Pancreas (tissue), 10 donors: ENCODE results near the gene GCA. TPM values are rescaled to one million over a fixed set of nuclear protein-coding genes. Genes with fewer than 3 reads are reported as not detected.

ENCODE experiments used
- ATAC-seq, 4 donors: fragments of 200-7000 bp; cut with Tn5 transposase; one replicate each; pipeline versions ENCODE4 v1.8.0 to v1.9.1; 2020; ENCODE audit warnings: mild to moderate bottlenecking in 4 of 4, moderate library complexity in 4 of 4
- DNase-seq, 6 donors: peaks; one replicate each; pipeline ENCODE4 v3.0.0-alpha.2; 2020
- FAIRE-seq: peaks from 2 replicates; lab custom pipeline; 2012; peaks lifted over from hg19 to GRCh38; lab: Jason Lieb, UNC
- H3K27ac ChIP-seq, 4 donors: fragments of 200-600 bp; sonication (generic); 1 replicate in 3 of 4; 2 replicates in 1 of 4; pipeline versions ENCODE4 v1.5.0 to v1.8.0; 2020
- H3K27me3 ChIP-seq, 4 donors: fragments of 200-600 bp; one replicate each; pipeline ENCODE4 v1.8.0; 2021
- H3K36me3 ChIP-seq, 3 donors: fragments of 200-600 bp; sonication (generic) in 1 of 3; one replicate each; pipeline versions ENCODE4 v1.5.0 to v1.8.0; 2020 to 2021
- H3K4me1 ChIP-seq, 3 donors: fragments of 200-600 bp; one replicate each; pipeline ENCODE4 v1.8.0; 2021
- H3K4me3 ChIP-seq, 4 donors: fragments of 200-600 bp; sonication (generic) in 2 of 4; one replicate each; pipeline versions ENCODE4 v1.5.0 to v1.8.0; 2020 to 2021
- H3K9me3 ChIP-seq, 4 donors: fragments of 200-600 bp; one replicate each; pipeline ENCODE4 v1.8.0; 2021
- CTCF ChIP-seq, 4 donors: fragments of 200-600 bp; sonication (generic) in 3 of 4; IDR thresholded peaks; one replicate each; pipeline versions ENCODE4 v1.5.0 to v1.8.0; 2021; ENCODE audit warnings: antibody characterized with exemption in 4 of 4
- WGBS, 2 donors: extraction: QIAGEN DNeasy Blood & Tissue Kit; methylation state at CpG; one replicate each; pipeline ENCODE4 v1.1.7; 2013; 5-methylcytosine and 5-hydroxymethylcytosine counted together
- intact Hi-C, 3 donors: fragments of 100-400 bp; cut with DNase I; formaldehyde crosslinking; loops; one replicate each; pipeline versions ENCODE4 v1.11.1 to v1.14.2; 2022
- polyA plus RNA-seq, 2 donors: library from polyadenylated mRNA; stranded (reverse); fragments of 200-250 nt; gene quantifications; one replicate each; pipeline ENCODE4 v1.2.3, GENCODE V29; 2013
- total RNA-seq, 6 donors: library from RNA; stranded (reverse); fragmentation: NEBNext Ultra II Directional in 4 of 6; extraction: Animal tissue kit (Norgen Biotek cat#: 25700) in 4 of 6; gene quantifications; one replicate each; pipeline versions ENCODE4 v1.2.1 to v1.2.4, GENCODE V29; 2021 to 2023
- donor health status: healthy with polysubstance abuse.
- donor health status: DM: no; HTN: no; CAD: no; lungs with moderate emphysema.
- donor health status: DM: no; HTN: no; CAD: no.
- donor health status: control.
- donor health status: control.
- donor health status: Bipolar disorder and iron deficiency.
- donor health status: DM: yes; HTN: yes; CAD: no.
- donor health status: DM: no; HTN: no; CAD: no.
- donor health status: DM: no; HTN: no; CAD: no.
- donor health status: DM: yes; HTN: yes; CAD: no.

GCA gene
- total and polyA plus RNA-seq, 8 donors, result 11.3 to 27.0 (median 16.0) TPM

GRCh38 chr2:162400336-162400735 is 56.4 kb downstream of the GCA start:
- Histone ChIP-seq H3K27ac (no peak overlapping the region), H3K27me3 (no peaks in the 10 kb centered on the region), H3K9me3 (no peaks in the 10 kb centered on the region), H3K36me3 (no peaks in the 10 kb centered on the region), H3K4me3 (no peak overlapping the region), H3K4me1 (no peaks in the 10 kb centered on the region)
- no peak for TF ChIP-seq CTCF (IDR thresholded peaks at IDR 0.05)
- no peak for FAIRE-seq
- DNase-seq, result no peak
- WGBS, 2 donors, result 90 to 91% methylated on average over 3 of the region's 3 CpGs
- ATAC-seq, result no peak
- intact Hi-C loops, result no loop called here

- intact Hi-C loops, result no loop called here
- Histone ChIP-seq H3K4me1 (no peaks in the 10 kb centered on the region), H3K4me3 (no peak overlapping the region), H3K27ac (no peak overlapping the region), H3K27me3 (no peaks in the 10 kb centered on the region), H3K36me3 (no peaks in the 10 kb centered on the region), H3K9me3 (no peaks in the 10 kb centered on the region)
- no peak for TF ChIP-seq CTCF (IDR thresholded peaks at IDR 0.05)
- ATAC-seq, result no peak
- no peak for FAIRE-seq
- DNase-seq, result no peak
- WGBS, 2 donors, result 80 to 91% methylated on average over 2 of the region's 2 CpGs
Measured at GRCh38 chr2:162401871-162402270, 57.9 kb downstream of the GCA start.

GRCh38 chr2:162403884-162404283 is 60.0 kb downstream of the GCA start:
- intact Hi-C loops, result no loop called here
- Histone ChIP-seq H3K4me3 (no peak overlapping the region), H3K27ac (no peak overlapping the region), H3K4me1 (no peaks in the 10 kb centered on the region), H3K9me3 (no peaks in the 10 kb centered on the region), H3K27me3 (no peaks in the 10 kb centered on the region), H3K36me3 (no peaks in the 10 kb centered on the region)
- WGBS, 2 donors, result 34 to 38% methylated on average over 1 of the region's 1 CpG
- no peak for FAIRE-seq
- peak; percentile 66 to 71 (median 68) for ATAC-seq
- peak in 1 of 6 donors; percentile 28 for DNase-seq
- no peak for TF ChIP-seq CTCF (IDR thresholded peaks at IDR 0.05)

Other genes starting within 250 kb of the GCA start
- gene GCG, start 191.9 kb upstream of the GCA start, total RNA-seq, result 1,000 to 10,000 TPM in 1 of 6 donors, 100 to 1,000 TPM in 4, 10 to 100 TPM in 1; 92.8 to 1,775 (median 244) TPM
- 1,000 to 10,000 TPM; 1,874 to 9,451 TPM for gene GCG, start 191.9 kb upstream of the GCA start, polyA plus RNA-seq
- 10 to 100 TPM in 2 of 6 donors, 1 to 10 TPM in 3, under 1 TPM in 1; 0.98 to 17.0 (median 3.1) TPM for gene FAP, start 100.7 kb upstream of the GCA start, total RNA-seq
- gene FAP, start 100.7 kb upstream of the GCA start, polyA plus RNA-seq, result 10 to 100 TPM; 11.9 to 38.1 TPM
- gene IFIH1, start 25.4 kb upstream of the GCA start, total RNA-seq, result 10 to 100 TPM in 2 of 6 donors, 1 to 10 TPM in 4; 5.7 to 19.5 (median 7.6) TPM
- 1 to 10 TPM; 6.2 to 8.5 TPM for gene IFIH1, start 25.4 kb upstream of the GCA start, polyA plus RNA-seq